GM19238 (cell line): ENCODE measurements around the gene OBSL1.

ENCODE experiments used
- DNase-seq: peaks from one replicate; pipeline ENCODE4 v3.0.0; 2011; ENCODE audit warnings: low spot score; ENCODE audit not compliant: insufficient read length

The OBSL1 gene

GRCh38 chr2:219596954-219597551 lies 25.7 kb upstream of the OBSL1 start:
- DNase-seq: no peak

DNA sequence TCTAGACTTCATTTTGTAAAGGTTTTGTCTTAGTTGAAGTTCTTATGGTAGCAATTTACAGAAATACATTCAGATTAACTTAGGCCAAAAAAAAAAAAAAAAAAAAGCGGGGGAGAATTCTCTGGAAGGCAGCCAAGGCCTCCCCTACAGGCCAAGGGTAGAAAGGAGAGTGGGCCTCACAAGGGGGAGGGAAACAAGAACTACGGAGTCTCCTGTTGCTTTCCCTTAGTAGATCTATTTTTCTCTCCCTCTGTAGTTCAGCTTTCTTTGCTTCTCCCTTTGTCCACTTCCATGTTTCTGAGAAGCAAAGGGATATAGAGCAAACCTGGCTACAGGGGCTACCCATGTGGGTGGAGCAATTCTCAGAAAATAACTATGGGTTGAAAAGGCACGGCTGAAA lies 23.9 kb upstream of the OBSL1 start:
- no peak for DNase-seq

DNA sequence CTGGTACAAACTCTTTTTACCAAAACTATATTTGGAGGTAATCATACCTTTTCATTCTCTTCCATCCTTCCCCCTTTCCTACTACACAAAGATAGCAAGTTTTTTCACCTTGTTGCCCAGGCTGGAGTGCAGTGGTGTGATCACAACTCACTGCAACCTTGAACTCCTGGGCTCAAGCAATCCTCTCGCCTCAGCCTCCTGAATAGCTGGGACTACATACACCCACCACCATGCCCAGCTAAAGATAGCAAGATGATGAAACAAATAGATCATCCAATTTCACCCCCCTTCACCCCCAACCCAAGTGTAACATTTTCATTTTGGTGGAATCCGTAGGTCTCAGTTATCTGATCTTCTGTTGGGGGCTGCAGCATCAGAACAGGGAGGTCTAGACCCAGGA lies 21.8 kb upstream of the OBSL1 start:
- DNase-seq: no peak

- DNase-seq: no peak
Observed at GRCh38 chr2:219592736-219593135, 21.4 kb upstream of the OBSL1 start.

DNA sequence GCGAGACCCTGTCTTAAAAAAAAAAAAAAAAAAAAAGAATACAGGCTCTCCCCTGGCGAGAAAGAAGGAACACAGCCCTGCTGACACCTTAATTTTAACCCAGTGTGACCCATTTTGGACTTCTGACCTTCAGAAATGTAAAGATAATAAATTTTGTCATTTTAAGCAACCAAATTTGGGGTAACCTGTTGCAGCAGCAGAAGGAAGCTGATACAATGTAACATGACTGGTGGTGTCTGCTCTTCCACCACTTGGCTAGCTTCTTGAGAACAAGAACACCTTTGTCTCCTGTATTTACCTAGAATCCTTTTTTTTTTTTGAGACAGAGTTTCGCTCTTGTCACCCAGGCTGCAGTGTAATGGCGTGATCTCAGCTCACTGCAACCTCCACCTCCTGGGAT lies 19.8 kb upstream of the OBSL1 start:
- no peak for DNase-seq

- DNase-seq: no peak
Observed at GRCh38 chr2:219581346-219581745, 10.0 kb upstream of the OBSL1 start.

GRCh38 chr2:219578811-219579613 lies 7.7 kb upstream of the OBSL1 start:
- no peak for DNase-seq

DNA sequence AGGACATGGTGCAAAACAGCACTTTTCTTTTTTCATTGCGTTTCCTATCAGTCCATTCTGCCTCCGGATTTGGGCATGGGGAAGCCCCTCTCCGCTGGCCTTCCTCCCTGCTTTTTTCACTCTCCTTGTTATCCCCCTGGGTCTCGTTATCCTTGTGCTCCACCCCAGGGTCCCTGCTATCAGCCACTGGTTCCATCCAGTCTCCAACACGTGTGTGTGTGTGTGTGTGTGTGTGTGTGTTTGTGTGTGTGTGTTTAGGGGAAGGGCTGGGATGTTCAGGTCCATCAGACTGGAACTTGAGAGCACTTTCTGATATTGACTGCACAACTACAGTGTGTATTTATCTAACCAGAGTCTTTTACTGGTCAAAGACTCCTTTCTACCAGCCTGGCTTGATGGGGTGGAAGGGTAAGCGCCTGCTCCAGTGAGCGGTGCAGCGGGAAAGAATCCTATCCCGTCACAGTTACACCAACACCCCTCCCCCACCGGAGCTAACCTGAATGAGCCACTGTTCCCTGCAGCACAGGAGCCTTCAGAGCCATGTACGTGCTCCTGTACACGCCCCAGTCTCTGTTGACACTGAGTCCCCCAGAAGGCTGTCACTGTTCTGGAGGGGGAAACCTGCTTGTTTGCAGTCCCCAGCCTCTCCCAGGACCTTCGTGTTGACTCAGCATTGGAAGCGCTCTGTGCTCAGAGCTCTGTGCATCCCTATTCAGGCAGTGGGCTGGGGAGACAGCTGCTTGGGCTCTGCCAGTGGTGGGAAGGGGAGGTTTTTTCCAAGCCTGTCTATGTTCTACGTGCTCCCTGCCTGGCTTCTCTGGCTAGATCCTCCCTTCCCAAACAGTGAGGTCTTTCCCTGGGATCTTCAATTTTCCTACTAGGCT lies 5.4 kb upstream of the OBSL1 start:
- no peak for DNase-seq

DNA sequence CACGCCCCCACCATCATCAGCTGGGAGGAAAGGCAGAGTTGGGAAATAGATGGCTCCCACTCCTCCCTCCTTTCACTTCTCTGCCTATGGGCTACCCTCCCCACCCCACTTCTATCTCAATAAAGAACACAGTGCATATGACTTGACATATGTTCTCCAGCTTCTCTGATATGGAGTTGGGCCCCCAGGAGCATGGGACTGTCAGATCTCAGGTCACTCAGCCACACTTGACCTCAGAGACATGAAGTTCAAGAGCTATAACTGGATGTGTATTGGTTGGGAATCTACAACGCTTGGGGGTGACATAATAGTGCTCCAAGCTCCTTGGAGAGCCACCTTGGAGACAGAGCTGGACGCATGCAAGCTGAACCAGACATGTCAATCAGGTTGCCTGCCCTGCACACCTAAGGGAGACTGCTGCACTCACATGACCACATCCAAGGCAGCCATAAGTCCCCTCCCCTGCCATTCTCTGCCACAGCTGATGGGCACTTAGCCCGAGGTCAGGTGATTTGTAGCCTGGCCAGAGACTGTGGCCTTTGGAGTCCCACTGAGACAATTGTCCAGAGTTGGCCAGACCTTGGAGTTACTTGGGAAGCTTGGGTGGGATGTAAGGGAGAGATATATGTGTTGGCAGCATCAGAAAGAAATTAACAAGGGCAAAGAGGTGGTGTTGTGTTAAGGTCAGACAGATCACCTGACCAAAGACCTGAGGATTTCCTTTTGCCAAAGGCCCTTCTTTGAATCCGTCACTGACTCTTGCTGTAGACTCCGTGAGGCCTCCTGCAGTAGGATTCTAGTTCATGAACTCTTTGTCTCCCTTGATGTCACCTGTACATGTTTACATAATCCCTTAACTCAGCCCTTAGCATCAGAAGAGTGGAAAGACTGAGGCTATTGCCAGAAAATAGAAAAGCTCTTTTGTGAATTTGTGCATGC lies 4.5 kb upstream of the OBSL1 start:
- no peak for DNase-seq

DNA sequence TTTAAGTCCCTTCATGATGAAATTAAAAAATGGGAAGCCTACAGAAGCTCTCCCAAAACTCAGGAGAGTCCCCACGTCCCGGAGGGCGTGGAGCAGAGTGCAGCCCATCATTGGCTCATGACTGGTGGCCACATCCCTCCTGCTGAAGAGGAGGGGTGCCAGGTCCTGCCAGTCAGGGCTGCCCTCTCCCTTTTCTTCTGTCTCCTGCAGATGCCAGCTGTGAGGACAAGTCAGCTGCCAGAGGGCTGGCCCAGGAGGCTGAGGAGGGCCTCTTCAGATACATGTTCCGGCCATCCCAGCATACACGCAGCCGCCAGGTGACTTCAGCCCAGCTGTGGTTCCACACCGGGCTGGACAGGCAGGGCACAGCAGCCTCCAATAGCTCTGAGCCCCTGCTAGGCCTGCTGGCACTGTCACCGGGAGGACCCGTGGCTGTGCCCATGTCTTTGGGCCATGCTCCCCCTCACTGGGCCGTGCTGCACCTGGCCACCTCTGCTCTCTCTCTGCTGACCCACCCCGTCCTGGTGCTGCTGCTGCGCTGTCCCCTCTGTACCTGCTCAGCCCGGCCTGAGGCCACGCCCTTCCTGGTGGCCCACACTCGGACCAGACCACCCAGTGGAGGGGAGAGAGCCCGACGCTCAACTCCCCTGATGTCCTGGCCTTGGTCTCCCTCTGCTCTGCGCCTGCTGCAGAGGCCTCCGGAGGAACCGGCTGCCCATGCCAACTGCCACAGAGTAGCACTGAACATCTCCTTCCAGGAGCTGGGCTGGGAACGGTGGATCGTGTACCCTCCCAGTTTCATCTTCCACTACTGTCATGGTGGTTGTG lies 3.4 kb upstream of the OBSL1 start:
- DNase-seq: no peak

DNA sequence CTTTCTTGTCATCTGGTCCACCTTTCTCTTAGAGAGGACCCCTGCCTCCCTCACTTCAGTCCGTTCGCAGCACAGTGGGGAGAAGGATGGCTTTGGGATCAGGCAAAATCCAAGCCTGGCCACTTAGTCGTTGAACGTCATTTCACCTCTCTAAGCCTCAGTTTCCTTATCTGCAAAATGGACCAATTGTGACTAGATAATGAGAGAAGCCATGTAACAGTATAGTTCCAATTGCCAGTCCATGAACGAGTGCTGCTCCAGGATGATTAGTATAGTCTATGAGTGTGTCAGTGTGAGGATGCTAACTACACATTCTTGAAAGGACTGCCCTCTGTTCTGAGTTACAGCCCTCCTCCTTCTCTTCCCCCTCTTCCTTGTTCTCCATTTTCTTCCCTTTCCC lies 1.8 kb upstream of the OBSL1 start:
- no peak for DNase-seq

DNA sequence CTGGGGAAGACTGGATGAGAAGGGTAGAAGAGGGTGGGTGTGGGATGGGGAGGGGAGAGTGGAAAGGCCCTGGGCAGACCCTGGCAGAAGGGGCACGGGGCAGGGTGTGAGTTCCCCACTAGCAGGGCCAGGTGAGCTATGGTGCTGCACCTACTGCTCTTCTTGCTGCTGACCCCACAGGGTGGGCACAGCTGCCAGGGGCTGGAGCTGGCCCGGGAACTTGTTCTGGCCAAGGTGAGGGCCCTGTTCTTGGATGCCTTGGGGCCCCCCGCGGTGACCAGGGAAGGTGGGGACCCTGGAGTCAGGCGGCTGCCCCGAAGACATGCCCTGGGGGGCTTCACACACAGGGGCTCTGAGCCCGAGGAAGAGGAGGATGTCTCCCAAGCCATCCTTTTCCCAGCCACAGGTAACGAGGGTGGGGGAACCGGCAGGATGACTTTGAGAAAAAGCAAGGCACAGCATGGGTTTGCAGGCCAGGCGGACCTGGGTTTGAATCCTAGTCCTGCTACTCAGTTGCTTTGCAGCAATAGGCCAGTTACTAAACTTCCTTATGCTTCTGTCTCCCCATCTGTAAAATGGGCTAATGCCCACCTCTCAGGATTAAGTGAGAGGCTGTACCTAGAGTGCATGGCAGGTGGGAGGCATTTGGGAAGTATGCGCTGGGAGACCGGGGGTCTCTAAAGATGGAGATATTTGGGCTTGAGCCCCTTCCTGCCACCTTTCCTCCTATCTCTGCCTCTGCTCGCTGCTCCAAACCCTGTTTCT lies 1.1 kb upstream of the OBSL1 start, which contains the start of gene INHA:
Gene INHA (plus strand): TSS at position 74 of the 765 bp plus-strand sequence. CDS start 65 bp downstream, at position 139.
- no peak for DNase-seq

DNA sequence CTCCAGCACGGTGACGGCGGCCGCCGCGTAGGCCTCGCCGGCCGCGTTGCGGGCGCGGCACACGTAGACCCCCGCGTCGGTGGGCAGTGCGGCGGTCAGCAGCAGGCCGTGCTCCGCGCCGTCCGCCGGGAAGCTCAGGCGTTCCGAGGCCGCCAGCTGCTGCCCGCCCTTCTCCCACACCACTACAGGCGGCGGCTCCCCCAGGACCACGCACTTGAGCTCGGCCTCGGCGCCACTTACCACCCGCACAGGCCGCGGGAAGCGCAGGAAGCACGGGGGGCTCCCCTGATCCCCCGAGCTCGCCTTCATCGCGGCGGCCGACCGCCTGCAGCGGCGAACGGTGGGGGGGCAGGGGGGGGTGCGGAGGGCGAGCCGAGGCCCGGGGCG lies 422 bp downstream of the OBSL1 start:
- no peak for DNase-seq

GRCh38 chr2:219570194-219570923 lies 980 bp downstream of the OBSL1 start:
- DNase-seq: no peak

DNA sequence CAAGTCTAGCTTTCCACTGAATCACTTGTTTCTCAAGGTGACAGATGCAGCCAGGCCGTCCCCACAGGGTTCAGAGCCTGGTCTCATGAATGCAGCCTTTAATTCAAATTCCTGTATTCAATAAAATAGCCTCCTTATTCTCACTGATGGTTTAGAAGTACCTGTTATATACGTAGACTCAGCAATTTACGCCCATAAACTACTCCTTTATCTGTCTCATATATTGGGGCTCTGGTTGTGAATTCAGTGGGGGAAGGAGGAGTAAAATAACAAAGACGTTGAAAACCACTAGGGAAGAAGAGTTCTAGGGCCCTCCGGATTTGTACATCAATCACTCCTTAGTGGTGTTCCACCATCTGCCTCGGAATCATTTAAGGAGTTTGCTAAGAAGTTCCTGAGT lies 1.7 kb downstream of the OBSL1 start:
- DNase-seq: no peak

DNA sequence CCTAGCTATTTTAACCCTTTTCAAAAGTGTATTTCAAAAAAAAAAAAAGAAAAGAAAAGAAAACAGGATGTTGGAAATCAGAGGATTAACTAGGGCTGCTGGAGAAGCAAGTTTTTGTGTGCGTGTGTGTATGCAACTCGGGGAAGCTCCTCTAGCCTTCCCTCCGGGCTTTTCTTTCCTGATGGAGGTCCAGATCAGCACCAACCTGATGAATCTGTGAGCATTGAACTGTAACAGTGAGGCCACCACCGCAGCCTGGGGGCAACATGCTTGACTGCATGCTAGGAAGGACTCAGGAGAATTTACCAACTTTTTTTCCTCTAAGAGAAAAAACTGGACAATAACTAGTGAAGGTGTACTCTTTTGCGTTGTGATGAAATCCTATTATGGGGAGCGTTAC lies 2.3 kb downstream of the OBSL1 start:
- no peak for DNase-seq

- no peak for DNase-seq
Observed at GRCh38 chr2:219567791-219568361, 3.5 kb downstream of the OBSL1 start.

DNA sequence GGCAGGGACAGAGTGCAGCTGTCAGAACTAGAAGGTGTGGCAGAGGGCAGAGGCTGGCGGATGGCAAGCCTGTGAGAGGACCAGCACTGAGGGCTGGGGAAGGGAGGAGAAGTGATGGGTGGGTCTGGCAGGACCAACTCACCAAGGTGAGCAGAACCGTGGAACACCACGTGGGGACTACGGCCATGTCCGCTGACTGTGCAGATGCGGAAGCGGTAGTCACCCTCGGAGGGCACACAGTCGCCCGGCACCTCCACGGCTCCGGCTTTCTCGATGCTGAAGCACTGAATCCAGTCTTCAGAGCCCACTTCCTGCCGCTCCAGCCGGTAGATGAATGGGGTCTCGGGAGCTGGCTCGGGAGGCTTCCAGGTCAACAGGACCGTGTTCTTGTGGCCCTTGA lies 4.2 kb downstream of the OBSL1 start:
- DNase-seq: no peak
